Esophagus muscularis mucosa (tissue), 3 donors: ENCODE results near the gene PISD.
"Not testable (repeated sequence)": the region's sequence is repeated elsewhere in the genome, so short reads cannot be mapped to it uniquely, and the experiment has no call there.

Experiments
- POLR2A ChIP-seq: fragments of 450-650 bp; IDR thresholded peaks from one replicate; pipeline ENCODE4 v1.6.1; 2017; ENCODE audit warnings: antibody characterized with exemption, moderate library complexity, mild to moderate bottlenecking, low read depth
- TF ChIP-seq, protein P1 (sequence below), 3 experiments: fragments of 200-600 bp in 2 of 3; fragments of 450-650 bp in 1 of 3; sonication (generic) in 2 of 3; IDR thresholded peaks; one replicate each; pipeline ENCODE4 v1.5.1; 2017 to 2019; ENCODE audit warnings: antibody characterized with exemption in 3 of 3, mild to moderate bottlenecking in 2 of 3, moderate library complexity in 1 of 3

DNA sequence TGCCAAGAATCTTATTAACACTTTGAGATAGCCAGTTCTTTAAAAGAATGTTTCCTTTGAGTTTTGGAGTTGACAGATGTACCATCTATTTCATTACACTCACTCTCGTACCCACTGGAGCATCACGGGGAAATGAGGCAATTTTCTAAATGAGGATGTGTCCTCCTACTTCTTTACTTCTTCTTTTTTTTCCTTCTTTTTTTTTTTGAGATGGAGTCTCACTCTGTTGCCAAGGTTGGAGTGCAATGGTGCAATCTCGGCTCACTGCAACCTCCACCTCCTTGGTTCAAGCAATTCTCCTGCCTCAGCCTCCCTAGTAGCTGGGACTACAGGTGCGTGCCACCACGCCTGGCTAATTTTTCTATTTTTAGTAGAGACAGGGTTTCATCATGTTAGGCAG, 12.2 kb upstream of the PISD start:
- TF ChIP-seq, protein P1, sequence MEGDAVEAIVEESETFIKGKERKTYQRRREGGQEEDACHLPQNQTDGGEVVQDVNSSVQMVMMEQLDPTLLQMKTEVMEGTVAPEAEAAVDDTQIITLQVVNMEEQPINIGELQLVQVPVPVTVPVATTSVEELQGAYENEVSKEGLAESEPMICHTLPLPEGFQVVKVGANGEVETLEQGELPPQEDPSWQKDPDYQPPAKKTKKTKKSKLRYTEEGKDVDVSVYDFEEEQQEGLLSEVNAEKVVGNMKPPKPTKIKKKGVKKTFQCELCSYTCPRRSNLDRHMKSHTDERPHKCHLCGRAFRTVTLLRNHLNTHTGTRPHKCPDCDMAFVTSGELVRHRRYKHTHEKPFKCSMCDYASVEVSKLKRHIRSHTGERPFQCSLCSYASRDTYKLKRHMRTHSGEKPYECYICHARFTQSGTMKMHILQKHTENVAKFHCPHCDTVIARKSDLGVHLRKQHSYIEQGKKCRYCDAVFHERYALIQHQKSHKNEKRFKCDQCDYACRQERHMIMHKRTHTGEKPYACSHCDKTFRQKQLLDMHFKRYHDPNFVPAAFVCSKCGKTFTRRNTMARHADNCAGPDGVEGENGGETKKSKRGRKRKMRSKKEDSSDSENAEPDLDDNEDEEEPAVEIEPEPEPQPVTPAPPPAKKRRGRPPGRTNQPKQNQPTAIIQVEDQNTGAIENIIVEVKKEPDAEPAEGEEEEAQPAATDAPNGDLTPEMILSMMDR (IDR thresholded peaks at IDR 0.05) = not testable (repeated sequence)
- not testable (repeated sequence) for TF ChIP-seq POLR2A
